Parathyroid adenoma (tissue), 2 donors: ENCODE results near the gene SERINC5.

ENCODE experiments used
- H2AFZ ChIP-seq: fragments of 300-600 bp; sonication (generic); one replicate; pipeline ENCODE4 v1.7.0; 2017; ENCODE audit warnings: antibody characterized with exemption, mild to moderate bottlenecking
- H3K27ac ChIP-seq: fragments of 300-600 bp; sonication (generic); one replicate; pipeline ENCODE4 v1.7.0; 2017
- H3K27me3 ChIP-seq: fragments of 300-600 bp; sonication (generic); one replicate; pipeline ENCODE4 v1.7.0; 2017; ENCODE audit warnings: low read length; ENCODE audit not compliant: control insufficient read depth, insufficient read depth
- H3K36me3 ChIP-seq: fragments of 300-600 bp; sonication (generic); one replicate; pipeline ENCODE4 v1.7.0; 2017; ENCODE audit warnings: low read length; ENCODE audit not compliant: control insufficient read depth, insufficient read depth
- H3K4me1 ChIP-seq: fragments of 300-600 bp; sonication (generic); one replicate; pipeline ENCODE4 v1.7.0; 2017; ENCODE audit warnings: control low read depth
- H3K4me2 ChIP-seq: fragments of 300-600 bp; sonication (generic); one replicate; pipeline ENCODE4 v1.7.0; 2017; ENCODE audit warnings: low read length
- H3K4me3 ChIP-seq: fragments of 300-600 bp; sonication (generic); one replicate; pipeline ENCODE4 v1.7.0; 2017; ENCODE audit warnings: low read depth, low read length
- H3K79me2 ChIP-seq: fragments of 300-600 bp; sonication (generic); one replicate; pipeline ENCODE4 v1.7.0; 2017; ENCODE audit warnings: control low read depth
- H3K9ac ChIP-seq: fragments of 300-600 bp; sonication (generic); one replicate; pipeline ENCODE4 v1.7.0; 2017; ENCODE audit warnings: mild to moderate bottlenecking
- H3K9me3 ChIP-seq: fragments of 300-600 bp; sonication (generic); one replicate; pipeline ENCODE4 v1.7.0; 2017; ENCODE audit warnings: low read length; ENCODE audit not compliant: control insufficient read depth
- TF ChIP-seq, protein P1 (sequence below): fragments of 300-600 bp; sonication (generic); IDR thresholded peaks from one replicate; pipeline ENCODE4 v1.7.0; 2017; ENCODE audit warnings: antibody characterized with exemption, mild to moderate bottlenecking
- donor health status: primary hyperparathyroidism.

The SERINC5 gene

DNA sequence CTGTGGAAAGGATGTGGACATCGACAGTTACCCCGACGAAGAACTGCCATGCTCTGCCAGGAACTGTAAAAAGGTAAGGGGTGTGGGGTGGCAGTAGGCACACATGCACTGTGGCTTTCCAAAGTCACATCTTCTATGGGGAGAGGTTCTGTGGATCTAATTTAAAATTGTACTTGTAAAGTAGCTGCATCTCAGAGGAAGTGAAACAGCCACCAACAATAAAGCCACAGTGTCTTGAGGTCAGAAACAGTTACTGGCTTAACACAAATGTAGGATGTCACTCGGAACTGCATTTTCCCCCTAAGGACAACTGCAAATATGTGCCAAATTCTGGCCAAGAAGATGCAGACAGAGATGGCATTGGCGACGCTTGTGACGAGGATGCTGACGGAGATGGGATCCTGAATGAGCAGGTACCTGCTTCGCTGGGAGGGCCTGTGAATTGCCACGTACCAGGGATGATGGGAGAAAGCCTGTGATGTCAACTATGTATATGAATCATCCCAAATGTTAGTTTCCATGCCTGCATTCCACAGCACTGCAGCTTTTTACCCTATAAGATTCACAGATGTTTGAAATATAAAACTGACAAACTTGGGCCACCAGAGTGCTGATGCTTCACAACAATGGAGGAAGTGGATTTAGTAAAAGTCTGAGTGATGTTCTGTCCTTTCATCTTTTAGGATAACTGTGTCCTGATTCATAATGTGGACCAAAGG is 185.4 kb downstream of the SERINC5 start:
- H3K4me3 ChIP-seq = no peak overlapping the region
- no peak overlapping the region for H3K4me2 ChIP-seq
- no peaks in the 10 kb centered on the region for H3K79me2 ChIP-seq
- H3K27ac ChIP-seq = no peak overlapping the region
- TF ChIP-seq, protein P1, sequence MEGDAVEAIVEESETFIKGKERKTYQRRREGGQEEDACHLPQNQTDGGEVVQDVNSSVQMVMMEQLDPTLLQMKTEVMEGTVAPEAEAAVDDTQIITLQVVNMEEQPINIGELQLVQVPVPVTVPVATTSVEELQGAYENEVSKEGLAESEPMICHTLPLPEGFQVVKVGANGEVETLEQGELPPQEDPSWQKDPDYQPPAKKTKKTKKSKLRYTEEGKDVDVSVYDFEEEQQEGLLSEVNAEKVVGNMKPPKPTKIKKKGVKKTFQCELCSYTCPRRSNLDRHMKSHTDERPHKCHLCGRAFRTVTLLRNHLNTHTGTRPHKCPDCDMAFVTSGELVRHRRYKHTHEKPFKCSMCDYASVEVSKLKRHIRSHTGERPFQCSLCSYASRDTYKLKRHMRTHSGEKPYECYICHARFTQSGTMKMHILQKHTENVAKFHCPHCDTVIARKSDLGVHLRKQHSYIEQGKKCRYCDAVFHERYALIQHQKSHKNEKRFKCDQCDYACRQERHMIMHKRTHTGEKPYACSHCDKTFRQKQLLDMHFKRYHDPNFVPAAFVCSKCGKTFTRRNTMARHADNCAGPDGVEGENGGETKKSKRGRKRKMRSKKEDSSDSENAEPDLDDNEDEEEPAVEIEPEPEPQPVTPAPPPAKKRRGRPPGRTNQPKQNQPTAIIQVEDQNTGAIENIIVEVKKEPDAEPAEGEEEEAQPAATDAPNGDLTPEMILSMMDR = no peak
- H3K9me3 ChIP-seq = no peaks in the 10 kb centered on the region
- H3K9ac ChIP-seq = no peak overlapping the region
- H2AFZ ChIP-seq = no peak overlapping the region
- H3K27me3 ChIP-seq = no peaks in the 10 kb centered on the region
- no peaks in the 10 kb centered on the region for H3K36me3 ChIP-seq
- no peaks in the 10 kb centered on the region for H3K4me1 ChIP-seq

DNA sequence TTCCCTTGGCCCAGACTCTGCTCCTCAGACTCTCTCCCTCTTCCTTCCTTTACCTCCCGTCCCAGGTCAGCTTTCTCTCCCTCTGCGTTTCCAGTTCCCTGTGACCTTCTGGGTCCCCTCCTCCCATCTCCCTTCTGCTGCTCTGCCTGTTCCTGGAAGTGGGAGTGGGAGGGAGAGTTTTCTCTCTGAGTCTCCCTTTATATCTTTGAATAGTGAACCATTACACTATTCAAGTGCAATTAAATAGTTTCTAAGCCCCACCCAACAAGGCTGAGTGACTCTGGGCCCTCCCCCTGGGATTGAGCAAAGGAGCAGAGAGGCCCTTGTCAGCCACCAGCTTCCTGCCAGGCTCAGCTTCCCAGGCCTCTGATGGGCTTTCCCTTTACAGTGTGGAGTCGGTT is 185.9 kb downstream of the SERINC5 start:
- H3K27me3 ChIP-seq = no peaks in the 10 kb centered on the region
- no peaks in the 10 kb centered on the region for H3K36me3 ChIP-seq
- H2AFZ ChIP-seq = no peak overlapping the region
- no peaks in the 10 kb centered on the region for H3K79me2 ChIP-seq
- H3K4me3 ChIP-seq = no peak overlapping the region
- TF ChIP-seq, protein P1 = no peak
- H3K9ac ChIP-seq = no peak overlapping the region
- H3K27ac ChIP-seq = no peak overlapping the region
- no peaks in the 10 kb centered on the region for H3K9me3 ChIP-seq
- H3K4me2 ChIP-seq = no peak overlapping the region
- H3K4me1 ChIP-seq = no peaks in the 10 kb centered on the region

DNA sequence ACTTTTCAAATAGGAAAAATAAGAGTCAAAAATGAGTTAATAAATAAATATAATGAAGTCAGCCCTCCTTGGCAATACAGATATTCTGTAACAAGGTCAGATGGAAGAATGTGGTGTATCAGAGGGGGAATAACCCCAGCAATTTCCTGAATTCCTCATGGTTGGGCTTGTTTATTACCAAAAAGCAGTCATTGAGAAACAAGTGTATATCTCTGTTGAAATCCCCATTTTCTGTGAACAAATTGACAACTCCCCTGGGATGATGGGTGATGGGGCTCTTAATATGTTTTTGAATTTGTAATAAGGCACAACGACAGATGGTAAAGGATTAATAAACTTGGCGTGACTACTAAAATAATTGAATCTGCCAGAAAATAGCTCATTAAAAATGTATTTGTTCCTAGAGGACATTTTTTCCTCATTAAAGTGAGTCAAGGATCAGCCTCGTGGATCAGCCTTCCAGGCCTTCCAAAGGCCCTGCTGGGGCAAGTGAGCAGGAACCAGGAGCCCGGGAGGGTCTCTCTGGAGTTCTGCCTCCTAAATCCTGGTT is 186.5 kb downstream of the SERINC5 start:
- no peaks in the 10 kb centered on the region for H3K79me2 ChIP-seq
- H2AFZ ChIP-seq = no peak overlapping the region
- H3K4me1 ChIP-seq = no peaks in the 10 kb centered on the region
- no peaks in the 10 kb centered on the region for H3K27me3 ChIP-seq
- no peaks in the 10 kb centered on the region for H3K9me3 ChIP-seq
- H3K9ac ChIP-seq = no peak overlapping the region
- TF ChIP-seq, protein P1 = no peak
- H3K27ac ChIP-seq = no peak overlapping the region
- no peak overlapping the region for H3K4me2 ChIP-seq
- no peaks in the 10 kb centered on the region for H3K36me3 ChIP-seq
- H3K4me3 ChIP-seq = no peak overlapping the region

DNA sequence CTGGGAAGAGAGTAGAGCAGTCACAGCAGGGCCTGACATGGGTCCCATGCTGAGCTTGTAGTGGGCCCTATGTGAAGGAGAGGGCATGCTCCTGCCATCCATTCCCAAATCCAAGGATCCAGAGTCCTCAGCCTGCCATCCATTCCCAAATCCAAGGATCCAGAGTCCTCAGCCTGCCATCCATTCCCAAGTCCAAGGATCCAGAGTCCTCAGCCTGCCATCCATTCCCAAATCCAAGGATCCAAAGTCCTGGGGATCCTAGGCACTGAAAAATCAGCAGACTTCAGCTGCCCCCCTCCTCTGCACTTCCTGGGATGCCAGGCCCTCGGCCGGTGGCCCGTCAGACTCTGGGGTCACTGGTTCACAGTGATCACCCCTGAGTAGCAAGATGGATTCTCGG is 187.1 kb downstream of the SERINC5 start:
- Histone ChIP-seq H3K9ac (no peak overlapping the region), H3K4me3 (no peak overlapping the region), H3K9me3 (no peaks in the 10 kb centered on the region), H3K27ac (no peak overlapping the region), H3K27me3 (no peaks in the 10 kb centered on the region), H3K4me1 (no peaks in the 10 kb centered on the region), H2AFZ (no peak overlapping the region), H3K36me3 (no peaks in the 10 kb centered on the region), H3K79me2 (no peaks in the 10 kb centered on the region), H3K4me2 (no peak overlapping the region)
- TF ChIP-seq, protein P1 = no peak

DNA sequence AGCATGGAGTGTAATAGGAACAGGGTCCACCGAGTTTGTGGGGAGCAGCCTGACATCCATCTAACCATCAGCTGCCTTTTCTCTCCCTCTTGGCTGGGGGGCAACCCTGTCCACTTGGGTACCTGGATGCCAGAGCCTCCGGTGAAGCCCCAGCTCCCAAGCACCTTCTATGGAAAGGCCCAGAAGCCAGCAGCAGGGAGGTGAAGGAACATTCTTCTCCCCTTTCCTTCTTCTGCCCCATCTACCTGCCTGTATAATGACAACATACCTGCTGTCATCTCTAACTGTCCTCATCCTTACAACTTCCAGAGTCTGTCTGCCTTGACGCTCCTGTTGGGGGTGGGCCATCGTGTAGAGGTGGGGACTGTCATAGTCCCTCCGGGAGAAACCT is 187.6 kb downstream of the SERINC5 start:
- Histone ChIP-seq H3K4me1 (no peaks in the 10 kb centered on the region), H3K36me3 (no peaks in the 10 kb centered on the region), H3K4me2 (no peak overlapping the region), H2AFZ (no peak overlapping the region), H3K9me3 (no peaks in the 10 kb centered on the region), H3K27ac (no peak overlapping the region), H3K27me3 (no peaks in the 10 kb centered on the region), H3K9ac (no peak overlapping the region), H3K79me2 (no peaks in the 10 kb centered on the region), H3K4me3 (no peak overlapping the region)
- TF ChIP-seq, protein P1 = no peak
